ENCODE data around the gene FXYD3.

FXYD3 gene

DNA sequence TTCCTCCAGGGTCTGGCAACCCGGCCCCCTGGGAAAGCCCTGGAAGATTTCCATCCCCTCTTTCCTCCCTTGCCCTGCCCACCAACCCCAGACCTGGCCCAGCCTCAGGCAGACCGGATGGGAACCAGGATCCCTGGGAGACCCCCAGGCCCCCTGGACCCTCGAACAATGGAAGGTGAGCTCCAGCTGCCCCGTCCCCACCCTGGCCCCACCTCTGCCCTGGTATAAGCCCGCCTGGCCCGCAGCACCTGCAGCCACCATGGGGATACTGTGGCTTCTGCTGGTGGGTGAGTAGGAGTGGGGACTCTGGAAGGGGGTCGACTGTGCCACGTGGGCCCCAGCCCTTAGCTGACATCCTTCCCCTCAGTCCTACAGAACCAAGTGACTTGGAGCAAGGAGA lies 41.7 kb upstream of the FXYD3 start:
- no peak overlapping the region for H3K4me3 ChIP-seq (replicated peaks; ENCODE audit: insufficient read depth, low read length)
- TF ChIP-seq, protein P1, sequence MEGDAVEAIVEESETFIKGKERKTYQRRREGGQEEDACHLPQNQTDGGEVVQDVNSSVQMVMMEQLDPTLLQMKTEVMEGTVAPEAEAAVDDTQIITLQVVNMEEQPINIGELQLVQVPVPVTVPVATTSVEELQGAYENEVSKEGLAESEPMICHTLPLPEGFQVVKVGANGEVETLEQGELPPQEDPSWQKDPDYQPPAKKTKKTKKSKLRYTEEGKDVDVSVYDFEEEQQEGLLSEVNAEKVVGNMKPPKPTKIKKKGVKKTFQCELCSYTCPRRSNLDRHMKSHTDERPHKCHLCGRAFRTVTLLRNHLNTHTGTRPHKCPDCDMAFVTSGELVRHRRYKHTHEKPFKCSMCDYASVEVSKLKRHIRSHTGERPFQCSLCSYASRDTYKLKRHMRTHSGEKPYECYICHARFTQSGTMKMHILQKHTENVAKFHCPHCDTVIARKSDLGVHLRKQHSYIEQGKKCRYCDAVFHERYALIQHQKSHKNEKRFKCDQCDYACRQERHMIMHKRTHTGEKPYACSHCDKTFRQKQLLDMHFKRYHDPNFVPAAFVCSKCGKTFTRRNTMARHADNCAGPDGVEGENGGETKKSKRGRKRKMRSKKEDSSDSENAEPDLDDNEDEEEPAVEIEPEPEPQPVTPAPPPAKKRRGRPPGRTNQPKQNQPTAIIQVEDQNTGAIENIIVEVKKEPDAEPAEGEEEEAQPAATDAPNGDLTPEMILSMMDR (IDR thresholded peaks at IDR 0.05; ENCODE audit: insufficient read depth, low read length) = no peak
- TF ChIP-seq SPI1 (IDR thresholded peaks at IDR 0.05; ENCODE audit: borderline replicate concordance, low read depth) (no peak), POLR2AphosphoS5 (IDR thresholded peaks at IDR 0.05; ENCODE audit: low read depth) (no peak)
- TF ChIP-seq, protein P2, sequence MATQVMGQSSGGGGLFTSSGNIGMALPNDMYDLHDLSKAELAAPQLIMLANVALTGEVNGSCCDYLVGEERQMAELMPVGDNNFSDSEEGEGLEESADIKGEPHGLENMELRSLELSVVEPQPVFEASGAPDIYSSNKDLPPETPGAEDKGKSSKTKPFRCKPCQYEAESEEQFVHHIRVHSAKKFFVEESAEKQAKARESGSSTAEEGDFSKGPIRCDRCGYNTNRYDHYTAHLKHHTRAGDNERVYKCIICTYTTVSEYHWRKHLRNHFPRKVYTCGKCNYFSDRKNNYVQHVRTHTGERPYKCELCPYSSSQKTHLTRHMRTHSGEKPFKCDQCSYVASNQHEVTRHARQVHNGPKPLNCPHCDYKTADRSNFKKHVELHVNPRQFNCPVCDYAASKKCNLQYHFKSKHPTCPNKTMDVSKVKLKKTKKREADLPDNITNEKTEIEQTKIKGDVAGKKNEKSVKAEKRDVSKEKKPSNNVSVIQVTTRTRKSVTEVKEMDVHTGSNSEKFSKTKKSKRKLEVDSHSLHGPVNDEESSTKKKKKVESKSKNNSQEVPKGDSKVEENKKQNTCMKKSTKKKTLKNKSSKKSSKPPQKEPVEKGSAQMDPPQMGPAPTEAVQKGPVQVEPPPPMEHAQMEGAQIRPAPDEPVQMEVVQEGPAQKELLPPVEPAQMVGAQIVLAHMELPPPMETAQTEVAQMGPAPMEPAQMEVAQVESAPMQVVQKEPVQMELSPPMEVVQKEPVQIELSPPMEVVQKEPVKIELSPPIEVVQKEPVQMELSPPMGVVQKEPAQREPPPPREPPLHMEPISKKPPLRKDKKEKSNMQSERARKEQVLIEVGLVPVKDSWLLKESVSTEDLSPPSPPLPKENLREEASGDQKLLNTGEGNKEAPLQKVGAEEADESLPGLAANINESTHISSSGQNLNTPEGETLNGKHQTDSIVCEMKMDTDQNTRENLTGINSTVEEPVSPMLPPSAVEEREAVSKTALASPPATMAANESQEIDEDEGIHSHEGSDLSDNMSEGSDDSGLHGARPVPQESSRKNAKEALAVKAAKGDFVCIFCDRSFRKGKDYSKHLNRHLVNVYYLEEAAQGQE (IDR thresholded peaks at IDR 0.05; ENCODE audit: insufficient replicate concordance, low read depth) = no peak
- H3K27ac ChIP-seq (replicated peaks) = no peak overlapping the region
- DNase-seq (ENCODE audit: low read depth in 1 of 2, low spot score in 1 of 2) = no peak
- no peaks in the 10 kb centered on the region for H3K27me3 ChIP-seq (ENCODE audit: insufficient read depth, poor library complexity, severe bottlenecking)

DNA sequence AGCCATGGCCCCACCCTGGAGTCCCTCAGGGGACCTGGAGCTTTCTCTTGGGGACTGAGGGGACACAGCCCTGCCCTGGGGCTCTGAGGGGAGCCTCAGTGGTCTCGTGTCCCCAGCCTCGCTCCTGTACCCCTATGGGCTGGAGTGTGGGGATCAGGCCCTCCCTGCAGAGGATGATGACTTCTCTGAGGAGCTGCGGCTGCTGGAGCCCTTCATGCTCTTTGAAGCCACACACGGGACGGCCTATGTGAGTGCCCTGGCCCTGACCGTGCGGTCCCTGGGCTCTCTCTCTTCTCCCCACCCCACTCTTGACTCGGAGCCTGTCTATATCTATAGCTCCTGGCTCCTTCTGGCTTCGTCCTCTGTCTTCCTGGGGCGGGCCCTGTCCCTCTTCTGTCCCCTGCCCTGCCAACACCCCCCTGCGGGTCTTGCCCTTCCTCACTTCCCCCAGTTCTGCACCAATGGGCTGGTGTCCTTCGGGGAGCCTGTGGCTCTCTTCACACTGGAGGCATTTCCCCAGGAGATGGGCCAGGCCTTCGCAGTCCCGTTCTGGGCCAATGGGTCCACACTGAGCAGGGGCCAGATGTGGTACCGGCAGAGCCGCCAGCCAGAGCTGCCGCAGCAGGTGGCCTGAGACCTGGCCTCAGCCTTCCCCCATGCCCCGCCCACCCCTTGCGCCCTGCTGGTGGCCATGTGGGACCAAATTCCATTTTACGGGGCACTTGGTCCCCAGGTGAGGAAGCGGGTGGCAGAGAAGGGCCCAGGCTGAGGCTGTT lies 41.0 kb upstream of the FXYD3 start:
- no peak overlapping the region for H3K27ac ChIP-seq (replicated peaks)
- no peaks in the 10 kb centered on the region for H3K27me3 ChIP-seq (ENCODE audit: insufficient read depth, poor library complexity, severe bottlenecking)
- no peak overlapping the region for H3K4me3 ChIP-seq (replicated peaks; ENCODE audit: insufficient read depth, low read length)
- DNase-seq (ENCODE audit: low read depth in 1 of 2, low spot score in 1 of 2) = no peak
- TF ChIP-seq SPI1 (IDR thresholded peaks at IDR 0.05; ENCODE audit: borderline replicate concordance, low read depth) (no peak), POLR2AphosphoS5 (IDR thresholded peaks at IDR 0.05; ENCODE audit: low read depth) (no peak), GABPA (IDR thresholded peaks at IDR 0.05; ENCODE audit: low read depth) (no peak)
- TF ChIP-seq, protein P1 (IDR thresholded peaks at IDR 0.05; ENCODE audit: insufficient read depth, low read length) = no peak
- TF ChIP-seq, protein P2 (IDR thresholded peaks at IDR 0.05; ENCODE audit: insufficient replicate concordance, low read depth) = no peak

DNA sequence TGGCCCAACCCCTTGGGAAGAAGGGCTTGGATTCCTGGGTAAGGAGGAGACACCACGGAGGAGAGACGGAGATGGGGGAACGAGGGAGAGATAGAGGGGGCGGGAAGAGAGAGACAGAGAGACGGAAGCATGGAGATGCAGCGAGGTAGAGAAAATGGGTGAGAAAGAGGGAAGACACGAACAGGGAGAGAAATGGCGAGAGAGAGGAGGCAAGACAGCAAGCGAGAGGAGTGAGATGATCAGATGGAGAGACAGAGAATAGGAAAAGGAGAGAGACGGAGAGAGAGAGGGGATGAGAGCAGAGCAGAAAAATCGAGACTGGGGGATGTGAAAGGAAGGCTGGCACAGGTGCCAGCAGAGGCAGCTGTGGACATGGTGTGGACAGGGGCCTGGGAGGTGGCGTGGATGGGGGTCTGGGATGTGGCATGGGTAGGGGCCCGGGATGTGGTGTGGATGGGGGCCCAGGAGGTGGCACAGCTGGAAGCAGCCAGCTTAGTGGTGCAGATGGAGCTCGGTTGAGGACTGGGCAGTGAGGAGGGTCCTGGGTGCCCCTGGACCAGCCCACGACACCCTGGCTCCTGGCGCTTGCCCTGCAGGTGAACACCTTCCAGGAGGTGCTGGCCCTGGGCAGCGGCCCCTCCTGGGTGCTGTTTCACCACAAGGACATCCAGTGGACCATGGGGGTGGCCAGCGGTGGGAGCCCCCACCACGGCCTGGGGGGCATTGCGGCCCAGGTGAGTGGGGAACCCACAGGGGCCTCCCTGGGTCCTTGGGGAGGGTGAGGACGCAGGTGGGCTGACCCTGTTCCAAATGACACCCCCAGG lies 40.2 kb upstream of the FXYD3 start:
- Histone ChIP-seq H3K27me3 (ENCODE audit: insufficient read depth, poor library complexity, severe bottlenecking) (no peaks in the 10 kb centered on the region), H3K27ac (replicated peaks) (no peak overlapping the region), H3K4me3 (replicated peaks; ENCODE audit: insufficient read depth, low read length) (no peak overlapping the region)
- DNase-seq (ENCODE audit: low read depth in 1 of 2, low spot score in 1 of 2) = no peak
- no peak for TF ChIP-seq GABPA (IDR thresholded peaks at IDR 0.05; ENCODE audit: low read depth)
- no peak for TF ChIP-seq SPI1 (IDR thresholded peaks at IDR 0.05; ENCODE audit: borderline replicate concordance, low read depth)
- no peak for TF ChIP-seq POLR2AphosphoS5 (IDR thresholded peaks at IDR 0.05; ENCODE audit: low read depth)
- TF ChIP-seq, protein P1 (IDR thresholded peaks at IDR 0.05; ENCODE audit: insufficient read depth, low read length) = no peak
- TF ChIP-seq, protein P2 (IDR thresholded peaks at IDR 0.05; ENCODE audit: insufficient replicate concordance, low read depth) = no peak

All from HL-60 (cell line).